Raji (cell line): ENCODE data around the gene PRPF18.

ENCODE experiments used
- POLR2A ChIP-seq: IDR thresholded peaks from 2 replicates; pipeline ENCODE4 v1.6.1; 2011; ENCODE audit warnings: low read depth, low read length, control low read depth; ENCODE audit not compliant: insufficient read depth

The PRPF18 gene

DNA sequence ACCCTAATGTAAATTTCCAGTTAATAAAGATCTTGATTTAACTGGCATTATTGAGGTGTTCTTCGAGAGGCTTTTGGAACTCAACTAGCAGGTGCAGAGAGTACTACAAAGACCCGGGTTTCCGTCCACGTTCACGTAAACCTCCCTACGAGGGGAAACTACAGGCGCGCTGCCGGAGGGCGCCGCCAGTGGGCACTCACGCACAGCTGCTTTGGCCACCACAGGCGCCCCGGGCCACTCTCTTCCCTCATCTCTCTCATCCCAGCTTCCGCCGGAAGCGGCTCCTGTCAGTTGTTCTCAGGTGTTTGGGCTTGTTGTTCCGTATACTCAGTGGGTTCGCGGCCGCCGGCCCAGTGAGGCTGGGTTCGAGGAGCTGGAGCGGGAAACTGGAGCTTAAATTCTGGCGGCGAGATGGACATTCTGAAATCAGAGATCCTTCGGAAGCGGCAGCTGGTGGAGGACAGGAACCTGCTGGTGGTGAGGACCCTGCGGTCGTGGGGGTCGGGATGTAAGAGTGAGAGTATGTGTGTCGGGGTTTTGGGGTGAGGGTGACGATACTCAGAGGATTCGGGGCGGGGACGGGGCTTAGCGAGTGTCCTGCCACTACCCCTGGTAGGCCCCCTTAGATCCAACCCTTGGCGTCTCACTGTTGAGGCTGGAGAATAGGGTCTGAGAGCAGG, at the start of gene PRPF18:
Gene PRPF18, plus strand, starts transcription at position 290 of the 680 bp plus-strand sequence. Its CDS starts 122 bp downstream, at position 412.
- peak; percentile 65 for TF ChIP-seq POLR2A

DNA sequence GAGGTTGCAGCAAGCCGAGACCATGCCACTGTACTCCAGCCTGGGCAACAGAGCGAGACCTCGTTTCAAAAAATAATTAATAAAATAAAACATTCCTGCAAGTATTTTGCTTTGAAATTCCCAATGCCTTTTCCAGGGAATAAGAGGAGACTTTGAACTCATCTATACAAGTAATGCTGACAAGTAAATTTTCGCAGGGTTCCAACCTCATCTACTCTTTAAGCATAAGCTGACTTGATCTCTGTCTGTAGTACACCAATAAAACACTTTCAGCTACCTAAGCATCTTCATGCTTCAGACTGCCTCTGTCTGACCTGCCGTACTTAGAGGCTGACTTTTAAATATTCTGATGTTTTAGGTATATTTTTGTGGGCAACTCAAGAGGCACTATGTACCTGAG, 44.2 kb upstream of the PRPF18 start:
- TF ChIP-seq POLR2A, result no peak

DNA sequence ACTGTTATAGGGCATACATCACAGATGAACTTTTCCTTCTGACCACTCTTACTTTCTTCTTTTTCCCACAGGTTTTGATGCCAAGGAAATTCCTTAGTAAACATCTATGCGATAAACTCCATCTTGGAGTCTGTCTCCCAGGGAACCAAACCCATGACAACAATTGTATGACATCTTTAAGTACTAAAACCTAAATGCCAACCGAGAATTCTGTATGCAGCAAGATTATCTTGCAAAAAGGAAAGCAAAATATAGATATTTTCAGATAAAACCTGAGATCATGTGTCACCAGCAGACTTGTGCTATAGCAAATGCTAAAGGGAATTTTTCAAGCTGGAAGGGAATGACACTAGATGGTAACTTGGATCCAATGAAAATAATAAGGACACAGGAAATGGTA, 36.0 kb upstream of the PRPF18 start:
- TF ChIP-seq POLR2A, result no peak

GRCh38 chr10:13555884-13556510, 30.8 kb upstream of the PRPF18 start:
- TF ChIP-seq POLR2A, result no peak

DNA sequence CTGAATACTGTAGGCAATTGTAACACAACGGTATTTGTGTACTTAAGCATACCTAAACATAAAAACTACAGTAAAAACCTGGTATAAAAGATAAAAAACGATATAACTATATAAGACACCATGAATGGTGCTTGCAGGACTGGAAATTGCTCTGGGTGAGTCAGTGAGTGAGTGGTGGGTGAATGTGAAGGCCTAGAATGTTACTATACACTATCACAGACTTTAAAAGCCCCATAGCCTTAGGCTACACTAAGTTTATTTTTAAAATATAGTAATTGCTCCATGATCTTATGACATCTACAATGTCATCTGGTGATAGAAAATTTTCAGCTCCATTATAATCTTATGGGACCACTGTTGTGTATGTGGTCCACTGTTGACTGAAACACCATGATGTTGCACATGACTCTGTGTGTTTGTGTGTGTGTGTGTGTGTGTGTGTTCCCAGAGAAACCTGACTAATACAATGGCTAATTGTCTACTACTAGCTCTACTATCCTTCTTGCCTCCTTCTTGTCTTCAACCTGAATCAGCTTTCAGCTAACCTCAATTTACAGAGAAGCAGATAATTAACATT, 27.6 kb upstream of the PRPF18 start:
- no peak for TF ChIP-seq POLR2A

GRCh38 chr10:13560597-13560996, 26.2 kb upstream of the PRPF18 start:
- no peak for TF ChIP-seq POLR2A

DNA sequence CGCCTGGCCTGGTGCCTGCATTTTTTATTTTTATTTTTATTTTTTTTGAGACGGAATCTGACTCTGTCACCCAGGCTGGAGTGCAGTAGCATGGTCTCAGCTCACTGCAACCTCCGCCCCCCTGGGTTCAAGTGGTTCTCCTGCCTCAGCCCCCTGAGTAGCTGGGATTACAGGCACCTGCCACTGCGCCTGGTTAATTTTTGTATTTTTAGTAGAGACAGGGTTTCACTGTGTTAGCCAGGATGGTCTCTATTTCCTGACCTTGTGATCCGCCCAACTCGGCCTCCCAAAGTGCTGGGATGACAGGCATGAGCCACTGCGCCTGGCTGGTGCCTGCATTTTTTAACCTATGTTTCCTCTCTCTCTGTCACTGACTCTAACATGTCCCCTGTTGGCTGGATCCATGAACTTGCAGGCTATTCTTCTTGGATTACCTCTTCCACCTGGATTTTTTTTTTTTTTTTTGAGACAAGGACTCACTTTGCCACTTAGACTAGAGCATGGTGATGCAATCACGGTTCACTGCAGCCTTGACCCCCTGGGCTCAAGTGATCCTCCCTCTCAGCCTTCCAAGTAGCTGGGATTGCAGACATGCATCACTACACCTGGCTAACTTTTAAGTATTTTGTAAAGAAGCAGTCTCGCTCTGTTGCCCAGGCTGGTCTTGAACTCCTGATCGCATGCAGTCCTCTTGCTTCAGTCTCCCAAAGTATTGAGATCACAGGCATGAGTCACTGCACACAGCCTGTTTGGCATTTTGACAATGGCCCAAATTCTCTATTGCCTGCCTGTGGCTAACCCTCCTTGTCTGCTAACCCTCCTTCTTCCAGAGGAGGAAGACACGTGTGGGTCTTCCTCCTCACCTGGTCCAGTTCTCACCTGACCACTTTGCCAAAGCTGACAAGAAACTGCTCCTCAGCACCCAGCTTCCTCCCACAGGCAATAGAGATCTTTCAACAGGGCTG, 23.0 kb upstream of the PRPF18 start:
- TF ChIP-seq POLR2A, result no peak

DNA sequence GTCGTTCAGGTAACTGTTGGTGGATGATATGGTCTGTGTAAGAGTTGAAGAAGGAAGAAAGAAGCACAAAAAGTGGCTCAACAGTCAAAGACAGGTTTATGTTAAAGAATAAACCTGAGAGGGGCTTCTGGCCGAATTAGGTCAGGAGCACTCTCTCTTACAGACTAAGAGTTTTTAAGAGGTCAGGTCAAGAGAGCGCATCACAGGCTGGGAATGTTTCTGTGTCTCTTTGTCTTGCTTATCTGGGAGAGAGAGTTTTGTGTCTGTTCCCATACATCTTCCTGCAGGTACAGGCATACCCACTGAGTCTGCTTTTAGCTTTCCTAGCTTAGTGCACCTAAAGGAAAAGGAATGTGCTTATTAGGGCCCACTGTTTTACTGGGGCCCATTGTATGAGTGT, 22.2 kb upstream of the PRPF18 start:
- no peak for TF ChIP-seq POLR2A

GRCh38 chr10:13567030-13567429, 19.7 kb upstream of the PRPF18 start:
- TF ChIP-seq POLR2A, result no peak

DNA sequence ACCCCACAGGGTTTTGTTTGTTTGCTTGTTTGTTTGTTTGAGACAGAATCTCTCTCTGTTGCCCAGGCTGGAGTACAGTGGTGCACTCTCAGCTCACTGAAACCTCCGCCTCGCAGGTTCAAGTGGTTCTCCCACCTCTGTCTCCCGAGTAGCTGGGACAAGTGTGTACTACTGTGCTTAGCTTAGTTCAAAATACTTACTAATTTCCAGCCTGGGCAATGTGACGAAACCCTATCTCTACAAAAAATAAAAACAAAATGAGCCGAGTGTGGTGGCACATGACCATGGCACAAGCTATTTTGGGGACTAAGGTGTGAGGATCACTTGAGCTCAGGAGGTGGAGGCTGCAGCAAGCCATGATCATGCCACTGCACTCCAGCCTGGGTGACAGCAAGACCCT, 15.2 kb upstream of the PRPF18 start:
- no peak for TF ChIP-seq POLR2A

DNA sequence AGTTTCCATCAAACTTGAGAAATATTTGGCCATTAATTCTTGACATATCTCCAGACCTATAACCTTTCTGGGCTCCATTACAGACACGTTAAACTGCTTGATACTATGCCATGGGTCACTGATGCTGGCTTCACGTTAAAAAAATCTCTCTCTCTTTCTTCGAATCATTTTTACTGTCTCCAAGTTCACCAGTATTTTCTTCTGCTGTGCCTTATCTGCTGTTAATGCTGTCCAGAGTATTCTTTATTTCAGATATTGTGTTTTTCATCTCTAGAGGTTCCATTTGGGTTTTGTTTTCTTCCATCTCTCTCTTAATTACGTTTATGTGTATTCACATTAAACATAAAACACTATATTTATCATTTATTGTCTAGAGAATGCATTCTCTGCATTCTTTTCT, 12.8 kb upstream of the PRPF18 start:
- TF ChIP-seq POLR2A, result no peak

DNA sequence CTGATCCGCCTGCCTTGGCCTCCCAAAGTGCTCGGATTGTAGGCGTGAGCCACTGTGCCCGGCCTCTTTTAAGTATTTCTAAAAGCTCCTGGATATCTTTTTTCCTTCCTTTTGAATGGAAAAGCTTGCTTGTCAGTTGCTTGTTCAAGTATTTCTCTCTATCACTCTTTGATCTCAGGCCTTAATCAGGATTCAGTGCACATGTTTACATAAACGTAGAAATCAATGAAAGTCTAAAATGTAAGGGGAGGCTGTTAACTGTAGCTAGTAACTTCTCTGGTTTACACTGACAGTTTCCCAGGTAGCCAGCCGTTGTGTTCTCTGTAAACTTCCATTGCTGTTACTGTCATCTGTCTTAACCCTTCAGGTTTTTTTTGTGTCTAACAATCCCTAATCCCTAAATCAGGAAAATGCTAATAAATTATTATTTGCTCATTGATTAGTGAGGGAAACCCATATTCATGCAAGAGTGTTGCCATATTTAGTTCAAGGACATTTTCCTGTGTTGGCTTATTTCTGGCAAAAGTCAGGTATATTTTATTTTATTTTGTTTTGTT, 1.5 kb upstream of the PRPF18 start:
- TF ChIP-seq POLR2A, result no peak

GRCh38 chr10:13585943-13586342, 822 bp upstream of the PRPF18 start:
- TF ChIP-seq POLR2A, result no peak

DNA sequence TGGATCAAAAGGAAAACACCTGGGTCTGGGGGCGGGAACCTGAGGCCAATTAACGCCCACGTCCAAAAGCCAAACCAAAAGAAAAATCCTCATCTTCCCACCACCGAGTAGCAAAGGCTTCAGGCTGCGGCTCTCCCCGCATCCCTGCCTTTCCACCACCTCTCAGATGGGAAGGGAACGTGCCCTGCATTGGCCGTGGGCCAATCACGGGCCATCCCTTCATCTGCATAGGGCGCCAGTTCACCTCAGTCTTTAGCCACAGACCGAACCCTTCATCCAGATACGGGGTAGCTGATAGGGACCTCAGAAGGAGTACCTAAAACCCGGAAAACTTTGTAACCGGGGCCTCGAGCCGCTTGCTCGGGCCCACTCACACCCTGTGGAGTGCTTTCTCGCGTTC, 626 bp downstream of the PRPF18 start:
- no peak for TF ChIP-seq POLR2A

DNA sequence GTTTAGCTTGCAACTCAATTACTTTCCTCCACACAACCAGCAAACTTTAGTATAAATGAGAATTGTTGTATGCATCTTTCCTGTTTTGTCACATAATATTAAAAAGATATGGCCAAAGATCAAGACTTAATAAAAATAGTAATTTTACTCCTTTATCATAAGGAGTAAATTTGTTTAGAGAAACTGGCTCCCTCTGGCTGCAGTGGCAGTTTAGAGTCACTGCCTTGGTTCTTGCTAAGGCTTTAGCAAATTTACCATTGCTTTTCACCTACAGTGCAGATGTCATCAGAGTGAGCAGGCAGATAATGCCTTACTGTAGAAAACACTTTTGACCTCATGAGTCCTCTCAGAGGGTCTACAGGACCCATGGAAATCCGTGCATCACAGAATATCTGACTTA, 2.6 kb downstream of the PRPF18 start:
- TF ChIP-seq POLR2A, result no peak
